Glutamatergic neuron (in vitro differentiated cells): ENCODE measurements around the gene CEP135. TPM values are rescaled to one million over a fixed set of nuclear protein-coding genes. Genes with fewer than 3 reads are reported as not detected.

Experiments
- DNase-seq: peaks from one replicate; pipeline ENCODE4 v3.0.0; 2022
- H3K27ac Mint-ChIP-seq: one replicate; pipeline ENCODE4 v1.8.0; 2020; ENCODE audit warnings: mild to moderate bottlenecking, mixed read lengths, inconsistent platforms; ENCODE audit not compliant: unreplicated experiment
- H3K27me3 Mint-ChIP-seq: one replicate; pipeline ENCODE4 v1.8.0; 2020; ENCODE audit warnings: mild to moderate bottlenecking, moderate library complexity, mixed read lengths, inconsistent platforms; ENCODE audit not compliant: unreplicated experiment
- H3K36me3 Mint-ChIP-seq: one replicate; pipeline ENCODE4 v1.8.0; 2020; ENCODE audit warnings: mild to moderate bottlenecking, mixed read lengths, inconsistent platforms; ENCODE audit not compliant: unreplicated experiment
- H3K4me1 Mint-ChIP-seq: one replicate; pipeline ENCODE4 v1.8.0; 2020; ENCODE audit warnings: mild to moderate bottlenecking, low read depth, mixed read lengths, inconsistent platforms; ENCODE audit not compliant: unreplicated experiment
- H3K4me3 Mint-ChIP-seq: one replicate; pipeline ENCODE4 v1.8.0; 2020; ENCODE audit warnings: mild to moderate bottlenecking, mixed read lengths, inconsistent platforms; ENCODE audit not compliant: unreplicated experiment
- H3K9me3 Mint-ChIP-seq: one replicate; pipeline ENCODE4 v1.8.0; 2020; ENCODE audit warnings: mild to moderate bottlenecking, moderate library complexity, mixed read lengths, inconsistent platforms; ENCODE audit not compliant: unreplicated experiment
- CTCF ChIP-seq: fragments of 200-600 bp; sonication (generic); IDR thresholded peaks from one replicate; pipeline ENCODE4 v1.5.0; 2021; ENCODE audit not compliant: partially characterized antibody, unreplicated experiment
- total RNA-seq: library from RNA; stranded (reverse); fragmentation: NEBNext Ultra II Directional; extraction: Animal tissue kit (Norgen Biotek cat#: 25700); gene quantifications from one replicate; pipeline ENCODE4 v1.2.1, GENCODE V29; 2021; ENCODE audit not compliant: unreplicated experiment

CEP135 gene
- total RNA-seq, 1 donor from 2014 or later, result 4.2 TPM

- no peak for TF ChIP-seq CTCF
- Mint-ChIP-seq H3K27me3 (peaks cover 1% of the 10 kb centered on the region), H3K27ac (no peak overlapping the region), H3K4me1 (no peaks in the 10 kb centered on the region), H3K4me3 (no peak overlapping the region), H3K36me3 (no peaks in the 10 kb centered on the region), H3K9me3 (no peaks in the 10 kb centered on the region)
- no peak for DNase-seq
Observed at GRCh38 chr4:55920571-55920970, 28.2 kb upstream of the CEP135 start.

- Mint-ChIP-seq H3K4me1 (no peaks in the 10 kb centered on the region), H3K27me3 (peaks cover 1% of the 10 kb centered on the region), H3K4me3 (no peak overlapping the region), H3K27ac (no peak overlapping the region), H3K36me3 (no peaks in the 10 kb centered on the region), H3K9me3 (no peaks in the 10 kb centered on the region)
- no peak for TF ChIP-seq CTCF
- no peak for DNase-seq
Observed at GRCh38 chr4:55921093-55921492, 27.7 kb upstream of the CEP135 start.

GRCh38 chr4:55925241-55925640, 23.5 kb upstream of the CEP135 start:
- Mint-ChIP-seq H3K27ac (no peak overlapping the region), H3K27me3 (no peaks in the 10 kb centered on the region), H3K36me3 (no peaks in the 10 kb centered on the region), H3K4me1 (no peaks in the 10 kb centered on the region), H3K4me3 (no peak overlapping the region), H3K9me3 (no peaks in the 10 kb centered on the region)
- no peak for TF ChIP-seq CTCF
- no peak for DNase-seq

GRCh38 chr4:55926610-55927009, 22.1 kb upstream of the CEP135 start:
- H3K36me3 Mint-ChIP-seq, result no peaks in the 10 kb centered on the region

More at GRCh38 chr4:55926610-55927009, 22.1 kb upstream of the CEP135 start:
- Mint-ChIP-seq H3K27ac (no peak overlapping the region), H3K9me3 (no peaks in the 10 kb centered on the region), H3K27me3 (no peaks in the 10 kb centered on the region), H3K4me1 (no peaks in the 10 kb centered on the region), H3K4me3 (no peak overlapping the region)
- no peak for DNase-seq
- TF ChIP-seq CTCF, result no peak
